ENCODE results near the gene MCHR1.

- no peak for TF ChIP-seq RAD21 (IDR thresholded peaks at IDR 0.05; ENCODE audit: low read depth)
- TF ChIP-seq MAX (IDR thresholded peaks at IDR 0.05): no peak
- TF ChIP-seq EP300 (IDR thresholded peaks at IDR 0.05; ENCODE audit: borderline replicate concordance): no peak
- TF ChIP-seq REST (IDR thresholded peaks at IDR 0.05; ENCODE audit: low read depth): no peak
- no peak for TF ChIP-seq TEAD4 (IDR thresholded peaks at IDR 0.05)
- no peak for TF ChIP-seq CREB1 (IDR thresholded peaks at IDR 0.05; ENCODE audit: low read depth)
- no peak for TF ChIP-seq FOXM1 (IDR thresholded peaks at IDR 0.05; ENCODE audit: borderline replicate concordance, low read depth)
These were observed 9.2 kb upstream of the MCHR1 start for GRCh38 chr22:40670058-40670457.

Measured in Ishikawa (cell line).